DND-41 (cell line): ENCODE data around the gene TBC1D1.

Experiments used
- EZH2 ChIP-seq: IDR thresholded peaks from 3 replicates; pipeline ENCODE4 v1.6.1; 2012; ENCODE audit warnings: borderline replicate concordance, low read depth, mild to moderate bottlenecking, moderate library complexity, low read length, inconsistent platforms; ENCODE audit not compliant: severe bottlenecking
- TF ChIP-seq, protein P1 (sequence below): IDR thresholded peaks from 2 replicates; pipeline ENCODE4 v1.5.1; 2012; ENCODE audit warnings: borderline replicate concordance, low read length, moderate library complexity, mild to moderate bottlenecking; ENCODE audit not compliant: poor library complexity, severe bottlenecking; ENCODE audit errors: extremely low read depth

DNA sequence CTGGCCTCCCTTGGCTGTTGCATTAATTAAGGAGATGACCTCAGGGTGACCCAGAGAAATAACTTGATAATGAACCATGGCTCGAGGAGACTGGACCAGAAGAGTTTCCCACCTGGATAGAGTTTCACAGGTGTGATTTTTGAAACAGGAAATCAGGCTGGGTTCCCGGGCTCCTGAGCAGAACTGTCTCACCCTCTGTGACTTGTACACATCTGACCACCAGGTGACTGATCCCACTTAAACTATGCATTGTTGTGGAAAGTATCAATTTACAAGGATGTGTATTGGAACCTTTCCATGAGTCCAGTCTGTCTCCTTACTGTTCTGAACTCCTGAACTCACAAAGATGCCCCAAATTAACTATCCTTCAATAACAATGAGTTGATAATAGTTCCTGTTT lies 289.6 kb downstream of the TBC1D1 start:
- no peak for TF ChIP-seq EZH2
- TF ChIP-seq, protein P1, sequence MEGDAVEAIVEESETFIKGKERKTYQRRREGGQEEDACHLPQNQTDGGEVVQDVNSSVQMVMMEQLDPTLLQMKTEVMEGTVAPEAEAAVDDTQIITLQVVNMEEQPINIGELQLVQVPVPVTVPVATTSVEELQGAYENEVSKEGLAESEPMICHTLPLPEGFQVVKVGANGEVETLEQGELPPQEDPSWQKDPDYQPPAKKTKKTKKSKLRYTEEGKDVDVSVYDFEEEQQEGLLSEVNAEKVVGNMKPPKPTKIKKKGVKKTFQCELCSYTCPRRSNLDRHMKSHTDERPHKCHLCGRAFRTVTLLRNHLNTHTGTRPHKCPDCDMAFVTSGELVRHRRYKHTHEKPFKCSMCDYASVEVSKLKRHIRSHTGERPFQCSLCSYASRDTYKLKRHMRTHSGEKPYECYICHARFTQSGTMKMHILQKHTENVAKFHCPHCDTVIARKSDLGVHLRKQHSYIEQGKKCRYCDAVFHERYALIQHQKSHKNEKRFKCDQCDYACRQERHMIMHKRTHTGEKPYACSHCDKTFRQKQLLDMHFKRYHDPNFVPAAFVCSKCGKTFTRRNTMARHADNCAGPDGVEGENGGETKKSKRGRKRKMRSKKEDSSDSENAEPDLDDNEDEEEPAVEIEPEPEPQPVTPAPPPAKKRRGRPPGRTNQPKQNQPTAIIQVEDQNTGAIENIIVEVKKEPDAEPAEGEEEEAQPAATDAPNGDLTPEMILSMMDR = no peak
